ENCODE results near the gene L3MBTL4.

DNA sequence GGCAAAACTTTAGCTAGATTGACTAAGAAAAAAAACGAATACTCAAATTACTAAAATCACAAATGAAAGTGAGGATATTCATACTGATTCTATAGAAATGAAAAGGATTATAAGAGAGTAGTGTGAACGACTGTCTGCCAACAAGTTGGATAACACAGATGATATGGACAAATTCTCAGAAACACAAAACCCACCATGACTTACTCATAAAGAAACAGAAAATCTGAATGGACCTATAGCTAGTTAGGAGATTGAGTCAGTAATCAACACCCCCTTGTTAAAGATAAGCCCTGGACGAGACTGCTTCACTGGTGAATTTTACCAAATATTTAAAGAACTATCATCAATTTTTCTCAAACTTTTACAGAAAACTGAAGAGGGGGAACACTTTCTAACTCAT lies 410.6 kb downstream of the L3MBTL4 start:
- TF ChIP-seq KDM5B (IDR thresholded peaks at IDR 0.05; ENCODE audit: insufficient replicate concordance, low read depth, low read length), result no peak
- no peak for TF ChIP-seq RCOR1 (IDR thresholded peaks at IDR 0.05; ENCODE audit: borderline replicate concordance in 1 of 2, low read depth in 2 of 2, low read length in 2 of 2)
- TF ChIP-seq, protein P1, sequence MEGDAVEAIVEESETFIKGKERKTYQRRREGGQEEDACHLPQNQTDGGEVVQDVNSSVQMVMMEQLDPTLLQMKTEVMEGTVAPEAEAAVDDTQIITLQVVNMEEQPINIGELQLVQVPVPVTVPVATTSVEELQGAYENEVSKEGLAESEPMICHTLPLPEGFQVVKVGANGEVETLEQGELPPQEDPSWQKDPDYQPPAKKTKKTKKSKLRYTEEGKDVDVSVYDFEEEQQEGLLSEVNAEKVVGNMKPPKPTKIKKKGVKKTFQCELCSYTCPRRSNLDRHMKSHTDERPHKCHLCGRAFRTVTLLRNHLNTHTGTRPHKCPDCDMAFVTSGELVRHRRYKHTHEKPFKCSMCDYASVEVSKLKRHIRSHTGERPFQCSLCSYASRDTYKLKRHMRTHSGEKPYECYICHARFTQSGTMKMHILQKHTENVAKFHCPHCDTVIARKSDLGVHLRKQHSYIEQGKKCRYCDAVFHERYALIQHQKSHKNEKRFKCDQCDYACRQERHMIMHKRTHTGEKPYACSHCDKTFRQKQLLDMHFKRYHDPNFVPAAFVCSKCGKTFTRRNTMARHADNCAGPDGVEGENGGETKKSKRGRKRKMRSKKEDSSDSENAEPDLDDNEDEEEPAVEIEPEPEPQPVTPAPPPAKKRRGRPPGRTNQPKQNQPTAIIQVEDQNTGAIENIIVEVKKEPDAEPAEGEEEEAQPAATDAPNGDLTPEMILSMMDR (IDR thresholded peaks at IDR 0.05 in 2 of 3, conservative IDR thresholded peaks at IDR 0.05 in 1 of 3; ENCODE audit: insufficient read depth in 2 of 3, low read depth in 1 of 3, low read length in 3 of 3), result no peak
- no peak for TF ChIP-seq GATA2 (CRISPR knock-in tag; IDR thresholded peaks at IDR 0.05)
- TF ChIP-seq MYC (IDR thresholded peaks at IDR 0.05; ENCODE audit: low read depth, low read length), result no peak
- no peak for TF ChIP-seq MYC (CRISPR knock-in tag; IDR thresholded peaks at IDR 0.05; ENCODE audit: borderline replicate concordance, low read depth)
- no peak for TF ChIP-seq SPI1 (IDR thresholded peaks at IDR 0.05; ENCODE audit: borderline replicate concordance, low read depth, low read length)
- no peak for TF ChIP-seq SP1 (CRISPR knock-in tag; IDR thresholded peaks at IDR 0.05)
- no peak for TF ChIP-seq YBX1 (IDR thresholded peaks at IDR 0.05)
- no peak for TF ChIP-seq HIVEP1 (CRISPR knock-in tag; IDR thresholded peaks at IDR 0.05)
- TF ChIP-seq, protein P2, sequence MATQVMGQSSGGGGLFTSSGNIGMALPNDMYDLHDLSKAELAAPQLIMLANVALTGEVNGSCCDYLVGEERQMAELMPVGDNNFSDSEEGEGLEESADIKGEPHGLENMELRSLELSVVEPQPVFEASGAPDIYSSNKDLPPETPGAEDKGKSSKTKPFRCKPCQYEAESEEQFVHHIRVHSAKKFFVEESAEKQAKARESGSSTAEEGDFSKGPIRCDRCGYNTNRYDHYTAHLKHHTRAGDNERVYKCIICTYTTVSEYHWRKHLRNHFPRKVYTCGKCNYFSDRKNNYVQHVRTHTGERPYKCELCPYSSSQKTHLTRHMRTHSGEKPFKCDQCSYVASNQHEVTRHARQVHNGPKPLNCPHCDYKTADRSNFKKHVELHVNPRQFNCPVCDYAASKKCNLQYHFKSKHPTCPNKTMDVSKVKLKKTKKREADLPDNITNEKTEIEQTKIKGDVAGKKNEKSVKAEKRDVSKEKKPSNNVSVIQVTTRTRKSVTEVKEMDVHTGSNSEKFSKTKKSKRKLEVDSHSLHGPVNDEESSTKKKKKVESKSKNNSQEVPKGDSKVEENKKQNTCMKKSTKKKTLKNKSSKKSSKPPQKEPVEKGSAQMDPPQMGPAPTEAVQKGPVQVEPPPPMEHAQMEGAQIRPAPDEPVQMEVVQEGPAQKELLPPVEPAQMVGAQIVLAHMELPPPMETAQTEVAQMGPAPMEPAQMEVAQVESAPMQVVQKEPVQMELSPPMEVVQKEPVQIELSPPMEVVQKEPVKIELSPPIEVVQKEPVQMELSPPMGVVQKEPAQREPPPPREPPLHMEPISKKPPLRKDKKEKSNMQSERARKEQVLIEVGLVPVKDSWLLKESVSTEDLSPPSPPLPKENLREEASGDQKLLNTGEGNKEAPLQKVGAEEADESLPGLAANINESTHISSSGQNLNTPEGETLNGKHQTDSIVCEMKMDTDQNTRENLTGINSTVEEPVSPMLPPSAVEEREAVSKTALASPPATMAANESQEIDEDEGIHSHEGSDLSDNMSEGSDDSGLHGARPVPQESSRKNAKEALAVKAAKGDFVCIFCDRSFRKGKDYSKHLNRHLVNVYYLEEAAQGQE (IDR thresholded peaks at IDR 0.05; ENCODE audit: borderline replicate concordance), result no peak
- TF ChIP-seq, protein P2 (CRISPR knock-in tag; IDR thresholded peaks at IDR 0.05; ENCODE audit: low read depth), result no peak
- TF ChIP-seq SETDB1 (IDR thresholded peaks at IDR 0.05; ENCODE audit: low read length), result no peak
- TF ChIP-seq ZFX (CRISPR knock-in tag; IDR thresholded peaks at IDR 0.05), result no peak

Measured in K562 (cell line).